ENCODE data around the gene RBM43.
A peak's percentile ranks its signal among the peaks of the same experiment; 100 is the strongest.

The RBM43 gene

GRCh38 chr2:151261977-151262291 lies 271 bp upstream of the RBM43 start:
- H3K4me3 ChIP-seq (replicated peaks in 1 of 2; ENCODE audit: low read depth in 2 of 2, low read length in 2 of 2), result peak overlapping the region; percentile 74 to 84
- no peak for DNase-seq (ENCODE audit: low read depth in 2 of 2)
- TF ChIP-seq CTCF (IDR thresholded peaks at IDR 0.05; ENCODE audit: low read depth, low read length), result no peak

GRCh38 chr2:151260573-151261230 lies 961 bp downstream of the RBM43 start:
- DNase-seq (ENCODE audit: low read depth in 2 of 2), result peak; percentile 58 to 73
- peak overlapping the region; percentile 74 to 84 for H3K4me3 ChIP-seq (replicated peaks in 1 of 2; ENCODE audit: low read depth in 2 of 2, low read length in 2 of 2)
- no peak for TF ChIP-seq CTCF (IDR thresholded peaks at IDR 0.05; ENCODE audit: low read depth, low read length)

GRCh38 chr2:151258121-151258520 lies 3.5 kb downstream of the RBM43 start:
- no peak for TF ChIP-seq CTCF (IDR thresholded peaks at IDR 0.05; ENCODE audit: low read depth, low read length)
- no peak overlapping the region for H3K4me3 ChIP-seq (replicated peaks in 1 of 2; ENCODE audit: low read depth in 2 of 2, low read length in 2 of 2)
- DNase-seq (ENCODE audit: low read depth in 2 of 2), result peak; percentile 79 to 83

GRCh38 chr2:151252646-151253045 lies 9.0 kb downstream of the RBM43 start:
- no peak for DNase-seq (ENCODE audit: low read depth in 2 of 2)
- TF ChIP-seq CTCF (IDR thresholded peaks at IDR 0.05; ENCODE audit: low read depth, low read length), result no peak
- no peak overlapping the region for H3K4me3 ChIP-seq (replicated peaks in 1 of 2; ENCODE audit: low read depth in 2 of 2, low read length in 2 of 2)

GRCh38 chr2:151251012-151251411 lies 10.7 kb downstream of the RBM43 start:
- no peak for TF ChIP-seq CTCF (IDR thresholded peaks at IDR 0.05; ENCODE audit: low read depth, low read length)
- DNase-seq (ENCODE audit: low read depth in 2 of 2), result peak; percentile 88 to 91
- H3K4me3 ChIP-seq (replicated peaks in 1 of 2; ENCODE audit: low read depth in 2 of 2, low read length in 2 of 2), result no peak overlapping the region

- no peak for DNase-seq (ENCODE audit: low read depth in 2 of 2)
- H3K4me3 ChIP-seq (replicated peaks in 1 of 2; ENCODE audit: low read depth in 2 of 2, low read length in 2 of 2), result no peak overlapping the region
- TF ChIP-seq CTCF (IDR thresholded peaks at IDR 0.05; ENCODE audit: low read depth, low read length), result no peak
Measured at GRCh38 chr2:151247432-151247831, 14.2 kb downstream of the RBM43 start.

- DNase-seq (ENCODE audit: low read depth in 2 of 2), result no peak
- no peak for TF ChIP-seq CTCF (IDR thresholded peaks at IDR 0.05; ENCODE audit: low read depth, low read length)
Measured at GRCh38 chr2:151246152-151246551, 15.5 kb downstream of the RBM43 start.

More at GRCh38 chr2:151246152-151246551, 15.5 kb downstream of the RBM43 start:
- no peak overlapping the region for H3K4me3 ChIP-seq (replicated peaks in 1 of 2; ENCODE audit: low read depth in 2 of 2, low read length in 2 of 2)

Measured in cardiac fibroblast (primary cell).